CD4-positive, alpha-beta T cell treated with Interleukin-21 for 1 hour (primary cell): ENCODE data around the gene SLC25A36.

Experiments used
- DNase-seq: peaks from one replicate; pipeline ENCODE4 v3.0.0-alpha.2; 2020

SLC25A36 gene

GRCh38 chr3:141000027-141000663 lies 58.5 kb downstream of the SLC25A36 start:
- DNase-seq = peak; percentile 45

GRCh38 chr3:141000686-141001085 lies 59.0 kb downstream of the SLC25A36 start:
- DNase-seq = no peak

GRCh38 chr3:141006344-141006743 lies 64.7 kb downstream of the SLC25A36 start:
- no peak for DNase-seq

- DNase-seq = no peak
These were observed 67.9 kb downstream of the SLC25A36 start for GRCh38 chr3:141009496-141009895.

GRCh38 chr3:141011232-141011996 lies 69.8 kb downstream of the SLC25A36 start:
- DNase-seq = peak; percentile 63

- no peak for DNase-seq
These were observed 70.3 kb downstream of the SLC25A36 start for GRCh38 chr3:141011997-141012262.

GRCh38 chr3:141012571-141012970 lies 70.9 kb downstream of the SLC25A36 start:
- DNase-seq = no peak

GRCh38 chr3:141015481-141015880 lies 73.8 kb downstream of the SLC25A36 start:
- no peak for DNase-seq

- DNase-seq = peak; percentile 21
These were observed 76.0 kb downstream of the SLC25A36 start for GRCh38 chr3:141017366-141018322.

GRCh38 chr3:141019244-141019643 lies 77.6 kb downstream of the SLC25A36 start:
- no peak for DNase-seq

GRCh38 chr3:141020143-141020830 lies 78.7 kb downstream of the SLC25A36 start:
- no peak for DNase-seq

GRCh38 chr3:141021261-141021660 lies 79.6 kb downstream of the SLC25A36 start:
- DNase-seq = no peak
